Heart right ventricle (tissue), 16 donors: ENCODE measurements around the gene TBC1D22A. TPM values are rescaled to one million over a fixed set of nuclear protein-coding genes. Genes with fewer than 3 reads are reported as not detected.

Experiments
- ATAC-seq, 8 donors: fragments of 200-7000 bp; cut with Tn5 transposase; one replicate each; pipeline ENCODE4 v1.9.1; 2020; ENCODE audit warnings: mild to moderate bottlenecking in 8 of 8, moderate library complexity in 8 of 8, moderate number of reproducible peaks in 1 of 8
- DNase-seq, 2 donors: peaks; one replicate each; pipeline ENCODE4 v3.0.0-alpha.2; 2020
- H3K27ac ChIP-seq, 10 donors: fragments of 200-600 bp; sonication (generic) in 2 of 10; one replicate each; pipeline versions ENCODE4 v1.5.0 to v1.8.0; 2020 to 2022; ENCODE audit warnings: mild to moderate bottlenecking in 3 of 10
- H3K27me3 ChIP-seq, 7 donors: fragments of 200-600 bp; one replicate each; pipeline ENCODE4 v1.8.0; 2021 to 2022; ENCODE audit warnings: mild to moderate bottlenecking in 2 of 7
- H3K36me3 ChIP-seq, 9 donors: fragments of 200-600 bp; sonication (generic) in 1 of 9; one replicate each; pipeline versions ENCODE4 v1.5.0 to v1.8.0; 2020 to 2022; ENCODE audit warnings: mild to moderate bottlenecking in 2 of 9
- H3K4me1 ChIP-seq, 9 donors: fragments of 200-600 bp; sonication (generic) in 1 of 9; one replicate each; pipeline versions ENCODE4 v1.5.0 to v1.8.0; 2020 to 2022; ENCODE audit warnings: mild to moderate bottlenecking in 4 of 9
- H3K4me3 ChIP-seq, 10 donors: fragments of 200-600 bp; sonication (generic) in 2 of 10; one replicate each; pipeline versions ENCODE4 v1.5.0 to v1.8.0; 2020 to 2022; ENCODE audit warnings: mild to moderate bottlenecking in 7 of 10, moderate library complexity in 2 of 10
- H3K9me3 ChIP-seq, 11 donors: fragments of 200-600 bp in 10 of 11; sonication (generic) in 2 of 11; one replicate each; pipeline versions ENCODE4 v1.5.0 to v1.8.0; 2013 to 2022; ENCODE audit warnings: mild to moderate bottlenecking in 2 of 11, control low read depth in 1 of 11, moderate library complexity in 1 of 11
- WGBS, 2 donors: extraction: QIAGEN DNeasy Blood & Tissue Kit; methylation state at CpG; one replicate each; pipeline ENCODE4 v1.1.7; 2013; ENCODE audit warnings: inconsistent platforms in 1 of 2; 5-methylcytosine and 5-hydroxymethylcytosine counted together
- intact Hi-C, 10 donors: fragments of 100-400 bp; cut with DNase I; formaldehyde crosslinking; loops; one replicate each; pipeline versions ENCODE4 v1.11.1 to v1.14.2; 2022
- polyA plus RNA-seq, 2 donors: library from polyadenylated mRNA; stranded (reverse); fragments of 200-250 nt; gene quantifications; one replicate each; pipeline ENCODE4 v1.2.3, GENCODE V29; 2013
- total RNA-seq, 10 donors: library from RNA; stranded (reverse); fragmentation: NEBNext Ultra II Directional in 3 of 10; extraction: Animal tissue kit (Norgen Biotek cat#: 25700) in 3 of 10; gene quantifications; one replicate each; pipeline versions ENCODE4 v1.2.1 to v1.2.4, GENCODE V29; 2021 to 2023
- TF ChIP-seq, protein P1 (sequence below), 9 donors: fragments of 200-600 bp; sonication (generic) in 2 of 9; IDR thresholded peaks; one replicate each; pipeline versions ENCODE4 v1.5.0 to v1.8.0; 2021 to 2022; ENCODE audit warnings: antibody characterized with exemption in 9 of 9, mild to moderate bottlenecking in 5 of 9, moderate library complexity in 1 of 9
- donor health status: Arrhythmogenic right ventricular cardiomyopathy.
- donor health status: ischemic (EF 13 %, LVEDD 7.1; RV severe dilation, severe dysfunction).
- donor health status: healthy with polysubstance abuse.
- donor health status: DM: no; HTN: yes; CAD: no.
- donor health status: DM: no; HTN: no; CAD: no.
- donor health status: ischemic (EF 25% LVEDD 6.9; RV normal size, moderate dysfunction).
- donor health status: ischemic (EF 25% LVEDD 5.7; RV mildly dilated, moderate dysfunction).
- donor health status: healthy.
- donor health status: DM: yes; HTN: yes; CAD: no.
- donor health status: Ischemic cardiomyopathy.
- donor health status: ischemic (EF 35%, LVEDD 5.7; RV mildly dilated, moderate dysfunction).
- donor health status: nonischemic (EF 11% LVEDD 7.7; RV severe dilation, severe dysfunction).
- donor health status: DM: yes; HTN: yes; CAD: no.
- donor health status: PGD.
- donor health status: ischemic (EF 29% LVEDD 5.4; RV normal size, mild dysfunction).
- donor health status: nonischemic (EF 23%, LVEDD 6.1; RV moderate dilation, normal function).

TBC1D22A gene
- total and polyA plus RNA-seq, 12 donors: 7.2 to 27.9 (median 17.9) TPM

DNA sequence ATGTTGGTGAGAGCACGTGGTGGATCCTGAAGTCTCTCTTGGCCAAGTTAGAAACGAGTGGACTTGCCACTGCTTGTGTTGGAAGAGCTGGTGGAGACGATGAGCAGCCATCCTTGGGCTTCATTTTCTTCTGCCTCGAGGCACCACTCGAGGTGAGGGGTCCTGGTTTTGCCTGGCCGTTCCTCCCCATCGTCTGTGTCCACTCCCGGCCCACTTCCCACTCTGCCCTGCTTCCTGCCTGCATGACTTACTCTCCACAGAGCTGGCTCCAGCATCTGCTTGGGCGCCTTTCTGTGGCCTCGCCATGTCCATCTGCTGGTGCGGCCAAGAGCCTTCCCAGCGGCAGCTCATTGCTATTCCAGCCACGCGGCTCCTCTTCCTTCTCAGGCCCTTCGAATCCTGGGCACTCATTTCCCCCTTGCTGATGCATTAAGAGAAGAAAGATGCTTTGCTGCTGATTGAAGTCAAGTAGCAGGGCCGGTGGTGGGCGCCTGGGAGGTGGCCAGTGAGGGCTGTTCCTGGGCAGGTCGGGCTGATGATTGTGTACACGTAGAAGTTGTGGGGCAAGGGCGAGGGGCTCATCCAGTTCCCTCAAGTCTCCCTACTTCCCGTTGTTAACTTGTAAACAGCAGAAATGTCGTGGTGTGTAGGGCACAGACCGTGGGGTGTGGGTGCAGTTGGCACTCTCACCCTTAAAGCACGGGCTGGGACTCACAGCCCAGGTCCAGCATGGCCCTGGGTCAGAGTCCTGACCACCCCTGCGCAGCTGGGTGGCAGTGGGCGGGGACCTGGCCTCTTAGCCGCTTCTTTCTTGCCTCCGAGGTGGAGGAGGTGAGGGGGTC, 292.0 kb downstream of the TBC1D22A start:
- H3K27me3 ChIP-seq: no peaks in the 10 kb centered on the region
- H3K4me1 ChIP-seq: no peaks in the 10 kb centered on the region
- no peaks in the 10 kb centered on the region for H3K9me3 ChIP-seq
- DNase-seq (no peak), ATAC-seq (no peak)
- TF ChIP-seq, protein P1, sequence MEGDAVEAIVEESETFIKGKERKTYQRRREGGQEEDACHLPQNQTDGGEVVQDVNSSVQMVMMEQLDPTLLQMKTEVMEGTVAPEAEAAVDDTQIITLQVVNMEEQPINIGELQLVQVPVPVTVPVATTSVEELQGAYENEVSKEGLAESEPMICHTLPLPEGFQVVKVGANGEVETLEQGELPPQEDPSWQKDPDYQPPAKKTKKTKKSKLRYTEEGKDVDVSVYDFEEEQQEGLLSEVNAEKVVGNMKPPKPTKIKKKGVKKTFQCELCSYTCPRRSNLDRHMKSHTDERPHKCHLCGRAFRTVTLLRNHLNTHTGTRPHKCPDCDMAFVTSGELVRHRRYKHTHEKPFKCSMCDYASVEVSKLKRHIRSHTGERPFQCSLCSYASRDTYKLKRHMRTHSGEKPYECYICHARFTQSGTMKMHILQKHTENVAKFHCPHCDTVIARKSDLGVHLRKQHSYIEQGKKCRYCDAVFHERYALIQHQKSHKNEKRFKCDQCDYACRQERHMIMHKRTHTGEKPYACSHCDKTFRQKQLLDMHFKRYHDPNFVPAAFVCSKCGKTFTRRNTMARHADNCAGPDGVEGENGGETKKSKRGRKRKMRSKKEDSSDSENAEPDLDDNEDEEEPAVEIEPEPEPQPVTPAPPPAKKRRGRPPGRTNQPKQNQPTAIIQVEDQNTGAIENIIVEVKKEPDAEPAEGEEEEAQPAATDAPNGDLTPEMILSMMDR (IDR thresholded peaks at IDR 0.05): no peak
- H3K4me3 ChIP-seq: no peak overlapping the region
- intact Hi-C loops: no loop called here
- no peak overlapping the region for H3K27ac ChIP-seq
- 96 to 97% methylated on average over 28 of the region's 28 CpGs for WGBS, 2 donors
- peaks cover 0 to 37% (median 0%) of the 10 kb centered on the region in 9 donors for H3K36me3 ChIP-seq

DNA sequence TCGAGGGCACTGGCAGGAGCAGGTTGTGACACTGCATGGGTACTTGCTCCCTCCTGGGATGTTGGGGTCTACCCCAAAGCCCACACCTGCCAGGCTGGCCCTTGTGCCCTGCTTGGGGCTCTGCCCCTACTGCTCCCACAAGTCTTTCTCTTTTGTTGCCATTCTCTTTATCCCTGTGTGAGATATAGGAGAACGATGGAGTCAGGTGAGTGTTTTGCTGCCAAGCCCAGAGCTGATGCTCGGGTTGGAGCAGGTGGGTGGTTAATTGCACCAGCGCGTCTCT, 292.6 kb downstream of the TBC1D22A start:
- ATAC-seq: no peak
- no peak overlapping the region for H3K4me3 ChIP-seq
- intact Hi-C loops: no loop called here
- 96 to 99% methylated on average over 5 of the region's 5 CpGs for WGBS, 2 donors
- H3K9me3 ChIP-seq: no peaks in the 10 kb centered on the region
- no peak overlapping the region for H3K27ac ChIP-seq
- no peaks in the 10 kb centered on the region for H3K27me3 ChIP-seq
- peaks cover 0 to 43% (median 0%) of the 10 kb centered on the region in 9 donors for H3K36me3 ChIP-seq
- TF ChIP-seq, protein P1 (IDR thresholded peaks at IDR 0.05): no peak
- H3K4me1 ChIP-seq: no peaks in the 10 kb centered on the region
- DNase-seq: no peak

DNA sequence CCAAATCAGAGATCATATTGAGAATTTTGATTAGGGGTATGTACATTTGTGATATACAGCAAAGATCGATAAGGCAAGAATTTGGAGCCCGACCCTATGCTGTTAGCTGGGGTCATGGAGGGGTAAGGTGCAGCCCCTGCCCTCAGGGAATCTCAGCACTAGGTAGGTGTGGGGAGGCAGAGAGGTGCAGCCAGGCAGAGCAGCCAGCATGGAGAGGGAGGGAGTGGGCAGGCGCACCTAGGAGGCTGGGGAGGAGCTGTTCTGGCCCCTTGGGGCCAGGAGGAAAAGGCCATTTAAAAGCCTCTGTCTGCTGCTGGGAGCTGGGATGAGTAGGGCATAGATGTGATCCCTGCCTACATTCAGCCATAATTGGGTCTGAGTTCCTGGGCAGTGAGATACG, 293.0 kb downstream of the TBC1D22A start:
- Histone ChIP-seq H3K36me3 (peaks cover 0 to 45% (median 0%) of the 10 kb centered on the region in 9 donors), H3K9me3 (no peaks in the 10 kb centered on the region), H3K27ac (no peak overlapping the region), H3K27me3 (no peaks in the 10 kb centered on the region), H3K4me3 (no peak overlapping the region), H3K4me1 (no peaks in the 10 kb centered on the region)
- TF ChIP-seq, protein P1 (IDR thresholded peaks at IDR 0.05): no peak
- 93 to 97% methylated on average over 4 of the region's 4 CpGs for WGBS, 2 donors
- ATAC-seq: no peak
- intact Hi-C loops: no loop called here
- no peak for DNase-seq

DNA sequence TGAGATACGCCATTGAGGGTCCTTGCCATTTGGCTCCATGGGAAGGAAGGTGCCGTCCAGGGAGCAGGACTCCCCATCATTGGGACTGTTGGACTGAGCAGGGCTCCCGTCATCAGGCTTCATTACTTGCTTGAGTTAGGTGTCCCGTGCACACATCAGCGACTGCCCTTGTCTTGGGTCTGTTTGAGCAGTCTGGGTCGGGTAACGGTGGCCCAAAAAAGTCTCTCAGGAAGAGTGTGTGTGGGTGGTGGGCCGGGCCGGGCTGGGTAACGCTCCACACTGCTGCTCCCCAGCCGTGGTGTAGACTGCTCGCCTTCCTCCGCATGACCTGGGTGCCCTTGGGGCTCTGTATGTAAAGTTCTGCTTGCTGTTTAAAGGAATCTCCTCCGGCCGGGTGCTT, 293.5 kb downstream of the TBC1D22A start:
- intact Hi-C loops: no loop called here
- H3K27me3 ChIP-seq: no peaks in the 10 kb centered on the region
- DNase-seq (no peak), ATAC-seq (no peak)
- H3K9me3 ChIP-seq: no peaks in the 10 kb centered on the region
- H3K4me1 ChIP-seq: no peaks in the 10 kb centered on the region
- WGBS, 2 donors: 91 to 92% methylated on average over 15 of the region's 15 CpGs
- H3K4me3 ChIP-seq: no peak overlapping the region
- TF ChIP-seq, protein P1 (IDR thresholded peaks at IDR 0.05): no peak
- H3K36me3 ChIP-seq: peaks cover 0 to 49% (median 0%) of the 10 kb centered on the region in 9 donors
- no peak overlapping the region for H3K27ac ChIP-seq
